HG02852 (cell line): Measurements from ENCODE around the gene FSTL3.
"Not testable (repeated sequence)": the region's sequence is repeated elsewhere in the genome, so short reads cannot be mapped to it uniquely, and the experiment has no call there.

Source experiments
- ATAC-seq: cut with Tn5 transposase; IDR thresholded peaks from one replicate; pipeline ENCODE4 v1.9.1; 2021; ENCODE audit warnings: mild to moderate bottlenecking, moderate library complexity; ENCODE audit not compliant: unreplicated experiment

Gene FSTL3

GRCh38 chr19:709196-709964, 33.2 kb downstream of the FSTL3 start:
- ATAC-seq, result no peak

GRCh38 chr19:709965-710571, 33.9 kb downstream of the FSTL3 start:
- no peak for ATAC-seq

- ATAC-seq, result no peak
These were observed 34.6 kb downstream of the FSTL3 start for GRCh38 chr19:710767-711166.

GRCh38 chr19:711254-711653, 35.1 kb downstream of the FSTL3 start:
- ATAC-seq, result no peak

- no peak for ATAC-seq
These were observed 39.2 kb downstream of the FSTL3 start for GRCh38 chr19:715347-715746.

- ATAC-seq, result no peak
These were observed 42.2 kb downstream of the FSTL3 start for GRCh38 chr19:718251-718951.

GRCh38 chr19:718991-719512, 42.9 kb downstream of the FSTL3 start:
- ATAC-seq, result no peak

- no peak for ATAC-seq
These were observed 43.6 kb downstream of the FSTL3 start for GRCh38 chr19:719636-720344.

- no peak for ATAC-seq
These were observed 44.4 kb downstream of the FSTL3 start for GRCh38 chr19:720345-721160.

- no peak for ATAC-seq
These were observed 46.4 kb downstream of the FSTL3 start for GRCh38 chr19:722553-723101.

- no peak for ATAC-seq
These were observed 47.1 kb downstream of the FSTL3 start for GRCh38 chr19:723247-723646.

- no peak for ATAC-seq
These were observed 47.5 kb downstream of the FSTL3 start for GRCh38 chr19:723714-724113.

GRCh38 chr19:725461-726089, 49.4 kb downstream of the FSTL3 start:
- ATAC-seq, result no peak

- no peak for ATAC-seq
These were observed 51.1 kb downstream of the FSTL3 start for GRCh38 chr19:726993-727956.

- ATAC-seq, result no peak
These were observed 51.8 kb downstream of the FSTL3 start for GRCh38 chr19:728011-728410.

- ATAC-seq, result not testable (repeated sequence)
These were observed 53.4 kb downstream of the FSTL3 start for GRCh38 chr19:729564-729963.

- no peak for ATAC-seq
These were observed 53.9 kb downstream of the FSTL3 start for GRCh38 chr19:729965-730668.

GRCh38 chr19:731000-731399, 54.8 kb downstream of the FSTL3 start:
- no peak for ATAC-seq
